Endometrial microvascular endothelial cells (primary cell): Measurements from ENCODE around the gene ACSS1. TPM values are rescaled to one million over a fixed set of nuclear protein-coding genes. Genes with fewer than 3 reads are reported as not detected.

ENCODE experiments used
- in situ Hi-C: cut with HindIII; loops from 2 replicates; pipeline ENCODE4 v1.10.0; 2017; ENCODE audit warnings: low sequenced_read_pairs, low pct_unique_long_range_greater_than_20kb; ENCODE audit errors: inconsistent ontology term
- total RNA-seq: library from RNA; depleted of rRNA; stranded (reverse); fragments of >200 nt; gene quantifications from one replicate; pipeline ENCODE4 v1.2.3, GENCODE V29; 2015; ENCODE audit errors: inconsistent ontology term

ACSS1 gene
- total RNA-seq, 1 donor from 2014 or later: 4.5 TPM

DNA sequence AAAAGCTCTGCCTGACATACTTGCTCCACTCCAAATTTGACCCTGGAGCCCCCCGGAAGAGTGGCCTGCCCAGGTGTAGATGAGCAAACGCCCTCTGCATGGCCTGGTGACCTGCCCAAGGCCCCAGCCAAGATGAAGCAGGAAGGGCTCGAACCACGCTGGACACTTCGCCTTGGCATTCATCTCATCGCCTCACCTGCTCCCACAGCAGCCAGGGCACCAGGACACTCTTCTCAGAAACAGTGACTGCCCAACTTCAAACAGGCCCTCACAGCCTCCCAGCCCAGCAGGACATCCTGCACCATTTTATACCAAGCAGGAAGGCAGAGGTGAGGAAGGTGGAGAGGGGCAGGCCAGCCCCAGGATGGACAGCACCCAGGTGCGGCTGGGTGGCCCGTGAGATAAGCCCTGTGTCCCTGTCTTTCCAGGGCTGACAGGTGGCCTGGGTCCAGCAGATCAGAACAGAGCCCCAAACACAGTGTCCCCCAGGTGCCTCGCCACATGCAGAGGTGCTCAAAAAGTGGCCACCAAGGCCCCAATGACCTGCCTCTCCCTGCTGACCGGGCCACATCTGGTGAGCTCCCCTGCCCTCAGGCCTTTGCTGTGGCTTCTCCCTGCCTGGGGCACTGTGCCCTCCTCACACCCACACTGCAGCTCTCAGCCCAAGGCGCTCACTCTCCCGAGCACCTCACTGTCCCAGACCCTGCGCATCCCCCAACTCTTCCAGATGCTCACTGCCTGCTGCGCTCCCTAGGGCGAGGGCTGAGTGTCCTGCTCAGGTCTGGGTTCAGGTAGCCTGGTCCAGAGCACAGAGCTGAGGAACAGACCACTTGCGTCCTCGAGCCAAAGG lies 7.2 kb downstream of the ACSS1 start:
- in situ Hi-C loops: no loop called here

DNA sequence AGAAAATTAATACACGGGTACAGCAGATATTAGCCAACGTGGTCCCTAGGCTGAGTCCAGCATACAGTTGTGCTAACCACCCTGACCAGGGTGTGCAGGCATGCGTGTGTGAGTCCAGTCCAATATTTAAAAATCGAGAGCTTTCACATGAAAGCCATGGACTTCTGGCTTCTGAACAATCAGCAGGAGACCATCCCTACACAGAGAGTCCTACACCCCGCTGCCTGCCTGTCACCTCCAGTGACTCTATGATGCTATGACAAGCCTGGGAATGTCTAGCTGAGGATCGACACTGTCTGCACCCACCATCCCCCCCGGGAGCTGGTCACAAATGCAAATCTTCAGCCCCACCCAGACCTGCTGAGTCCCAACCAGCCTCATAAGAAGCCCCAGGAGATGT lies 7.9 kb downstream of the ACSS1 start:
- in situ Hi-C loops: no loop called here

DNA sequence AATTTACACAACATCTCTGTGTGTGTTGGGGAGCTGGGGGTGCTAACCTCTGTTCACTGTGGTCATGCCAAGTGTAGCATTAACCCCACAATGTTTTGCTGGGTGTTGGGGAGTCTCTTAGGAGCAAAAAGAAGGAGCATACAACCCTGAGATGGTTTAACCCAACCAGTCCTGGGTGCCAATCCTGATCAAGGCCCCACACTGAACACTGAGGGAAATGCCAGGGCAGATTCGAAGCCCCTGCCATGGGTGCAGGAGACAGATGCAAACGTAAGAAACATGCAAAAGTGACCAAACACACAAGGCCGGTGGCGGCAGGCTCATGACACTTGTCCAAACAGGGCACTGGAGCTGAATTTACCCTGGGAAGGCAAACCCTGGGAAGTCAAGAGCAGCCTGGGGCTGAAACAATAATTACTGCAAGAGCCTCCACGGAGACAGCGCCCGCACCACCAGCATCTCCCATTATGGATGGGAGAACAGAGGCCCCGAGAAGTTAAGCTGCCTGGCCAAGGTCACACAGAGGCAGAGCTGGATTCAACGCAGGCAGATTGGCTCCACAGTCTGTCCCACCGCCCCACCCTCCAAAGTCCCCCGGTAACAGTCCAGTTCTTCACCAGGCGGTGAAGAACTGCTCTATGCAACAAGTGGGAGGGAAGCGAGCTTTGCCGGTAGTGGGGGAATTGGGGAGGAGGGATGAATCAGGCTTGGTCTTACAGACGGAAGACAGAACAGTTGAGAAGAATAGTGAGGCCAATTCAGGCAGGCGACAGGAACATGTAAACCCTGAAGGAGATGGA lies 8.5 kb downstream of the ACSS1 start:
- in situ Hi-C loops: no loop called here

DNA sequence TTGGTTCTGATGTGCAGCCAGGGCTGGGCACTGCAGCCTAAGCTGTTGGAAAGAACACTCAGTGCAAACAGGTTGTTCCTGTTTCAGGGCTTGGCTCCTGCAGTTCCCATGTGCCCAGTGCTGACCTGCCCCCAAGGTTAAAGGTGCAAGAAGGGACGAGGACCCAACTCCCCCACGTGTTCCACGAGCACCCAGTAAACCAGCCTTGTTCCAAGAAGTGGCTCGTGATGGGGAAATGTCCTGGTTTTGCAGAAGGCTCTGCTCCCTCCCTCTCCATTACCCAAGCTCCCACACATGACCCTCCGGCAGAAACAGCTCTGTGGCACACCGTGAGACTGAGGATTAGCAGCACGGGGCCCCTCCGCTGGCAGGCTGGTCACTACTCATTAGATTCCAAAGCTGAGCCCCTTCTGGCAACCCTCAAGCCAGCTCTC lies 9.4 kb downstream of the ACSS1 start:
- in situ Hi-C loops: no loop called here

DNA sequence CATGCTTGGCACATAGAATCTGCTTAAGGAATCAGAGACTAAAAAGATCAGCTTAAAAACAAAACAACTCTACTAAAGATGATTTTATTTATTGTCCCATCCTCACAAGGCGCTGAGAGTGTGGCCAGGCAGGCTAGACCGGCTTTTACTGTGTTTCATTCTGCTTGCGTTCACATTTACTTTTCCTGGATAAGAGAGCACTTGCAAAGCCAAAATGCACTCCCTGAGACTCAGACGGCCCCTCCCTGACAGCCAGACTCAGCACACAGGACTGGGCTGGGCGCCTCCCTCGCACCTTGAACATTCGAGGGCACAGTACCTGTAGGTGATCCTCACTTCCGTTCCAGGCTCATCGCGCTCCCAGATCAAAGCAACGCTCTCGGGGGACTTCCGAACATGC lies 10.2 kb downstream of the ACSS1 start:
- in situ Hi-C loops: no loop called here

DNA sequence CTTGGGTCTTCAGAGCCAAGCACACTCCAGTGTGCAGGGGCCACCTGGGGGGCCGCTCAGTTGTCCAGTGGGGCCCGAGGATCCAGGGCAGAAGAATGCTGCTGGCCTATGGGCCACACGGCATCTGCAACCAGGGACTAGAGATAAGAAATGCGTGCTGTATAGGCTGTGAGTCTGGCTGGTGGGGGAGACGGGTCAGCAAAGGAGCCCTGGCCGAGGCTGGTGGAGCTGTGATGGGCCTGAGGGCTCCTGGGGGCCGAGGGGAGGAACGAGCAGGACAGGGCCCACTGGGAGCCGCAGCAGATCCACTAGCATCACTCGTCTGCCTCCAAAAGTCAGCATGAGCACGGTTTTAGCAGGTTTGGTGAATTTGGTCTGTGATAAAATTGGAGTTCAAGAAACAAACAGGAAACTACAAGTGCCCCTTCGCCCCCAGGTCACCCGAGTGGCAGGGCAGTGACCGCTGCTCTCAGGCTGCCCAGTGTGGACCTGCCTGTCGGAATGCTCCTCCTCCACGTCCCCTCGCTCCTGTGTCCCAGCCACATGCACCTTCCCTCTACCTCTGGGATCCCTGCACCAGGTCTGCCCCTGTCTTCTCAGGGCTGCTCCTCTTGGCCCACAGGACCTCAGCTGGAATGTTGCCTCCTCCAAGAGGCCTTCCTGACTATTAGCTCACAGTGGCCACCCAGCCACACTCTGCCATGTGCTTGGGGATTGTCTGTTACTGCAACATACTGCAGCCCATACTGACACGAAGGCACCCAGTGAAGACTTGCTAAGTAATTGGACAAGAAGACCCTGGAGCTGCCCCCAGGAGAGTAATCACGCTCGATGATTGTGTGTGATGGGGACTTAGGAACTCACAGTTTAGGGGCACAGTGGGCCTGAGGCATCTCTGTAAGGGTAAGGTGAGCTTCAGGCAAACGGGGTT lies 10.9 kb downstream of the ACSS1 start:
- in situ Hi-C loops: no loop called here

DNA sequence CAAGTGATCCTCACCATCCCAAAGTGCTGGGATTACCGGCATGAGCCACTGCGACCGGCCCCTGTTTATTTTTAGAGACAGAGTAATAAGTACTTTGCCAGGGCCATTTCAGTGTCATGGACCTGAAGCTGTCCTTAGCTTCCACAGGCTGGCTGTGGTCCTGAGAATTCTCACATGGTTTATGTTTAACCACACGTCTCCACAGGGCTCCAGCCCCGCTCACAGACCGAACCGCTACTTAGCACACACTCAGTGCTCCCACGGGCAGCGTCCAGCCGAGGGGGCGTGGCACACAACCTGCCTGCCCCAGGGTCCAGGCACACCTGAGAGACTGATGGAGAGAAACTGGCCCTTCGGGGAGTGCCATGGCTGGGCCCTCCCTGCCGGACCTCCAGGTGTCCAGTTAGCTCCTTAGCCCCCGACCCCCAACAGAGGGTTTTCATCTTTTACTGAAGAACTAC lies 11.7 kb downstream of the ACSS1 start:
- in situ Hi-C loops: no loop called here

DNA sequence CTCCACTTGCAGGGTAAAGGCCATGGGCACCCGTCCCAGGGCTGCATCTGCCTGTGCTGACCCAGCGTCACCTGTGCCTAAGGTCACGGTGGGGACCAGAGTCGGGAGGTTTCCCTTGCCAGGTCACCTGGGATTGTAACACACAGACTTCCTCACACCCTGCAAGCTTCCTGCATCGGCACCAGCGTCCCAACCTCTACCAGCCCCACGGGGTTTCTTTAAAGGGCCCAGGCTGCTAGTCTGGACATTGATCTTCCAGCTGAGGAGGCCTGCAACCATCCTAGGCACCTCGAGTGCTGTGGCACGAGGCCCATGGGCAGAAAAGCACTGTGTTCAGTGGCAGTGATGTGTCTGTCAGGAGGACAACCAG lies 12.6 kb downstream of the ACSS1 start:
- in situ Hi-C loops: no loop called here

DNA sequence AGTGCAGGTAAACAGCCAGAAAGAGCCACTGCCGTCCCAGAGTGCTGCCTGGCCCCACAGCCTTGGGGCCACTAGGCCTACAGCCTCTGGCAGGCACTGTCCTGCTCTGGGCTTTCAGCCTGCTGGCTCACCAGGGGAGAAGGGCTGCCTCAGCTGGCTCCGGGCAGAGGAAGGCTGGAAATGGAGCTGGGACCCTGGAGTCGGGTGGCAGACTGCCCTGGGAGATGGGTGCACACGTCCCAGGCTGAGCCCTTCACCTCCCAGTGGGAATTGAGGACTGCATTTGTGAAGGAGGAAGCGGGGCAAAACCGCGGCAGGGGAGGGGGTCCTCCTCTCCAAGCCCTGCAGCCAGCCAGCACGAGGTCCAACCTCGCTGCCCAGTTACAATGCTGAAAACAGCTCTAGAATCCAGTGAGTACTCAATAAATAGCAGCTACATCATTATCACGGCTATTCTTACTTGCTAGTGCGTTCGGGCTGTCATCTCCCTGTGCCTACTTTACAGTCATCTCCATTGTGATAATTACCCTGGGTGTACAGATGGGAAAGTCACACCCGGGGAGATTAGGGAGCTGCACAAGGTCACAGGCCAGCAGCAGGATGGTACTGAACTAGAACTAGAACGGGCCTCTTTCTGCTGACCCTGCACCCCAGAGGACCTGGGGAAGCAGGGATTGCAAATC lies 13.1 kb downstream of the ACSS1 start:
- in situ Hi-C loops: no loop called here

DNA sequence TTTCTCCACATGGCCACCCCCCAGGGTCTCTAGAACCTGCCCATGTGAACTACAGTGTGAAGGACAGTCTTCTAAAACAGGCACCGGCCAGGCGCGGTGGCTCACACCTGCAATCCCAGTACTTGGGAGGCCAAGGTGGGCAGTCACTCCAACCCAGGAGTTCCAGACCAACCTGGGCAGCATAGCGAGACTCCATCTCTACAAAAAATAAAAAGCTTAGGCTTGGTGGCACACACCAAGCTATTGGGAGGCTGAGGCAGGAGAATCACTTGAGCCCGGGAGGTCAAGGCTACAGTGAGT lies 13.7 kb downstream of the ACSS1 start:
- in situ Hi-C loops: no loop called here

DNA sequence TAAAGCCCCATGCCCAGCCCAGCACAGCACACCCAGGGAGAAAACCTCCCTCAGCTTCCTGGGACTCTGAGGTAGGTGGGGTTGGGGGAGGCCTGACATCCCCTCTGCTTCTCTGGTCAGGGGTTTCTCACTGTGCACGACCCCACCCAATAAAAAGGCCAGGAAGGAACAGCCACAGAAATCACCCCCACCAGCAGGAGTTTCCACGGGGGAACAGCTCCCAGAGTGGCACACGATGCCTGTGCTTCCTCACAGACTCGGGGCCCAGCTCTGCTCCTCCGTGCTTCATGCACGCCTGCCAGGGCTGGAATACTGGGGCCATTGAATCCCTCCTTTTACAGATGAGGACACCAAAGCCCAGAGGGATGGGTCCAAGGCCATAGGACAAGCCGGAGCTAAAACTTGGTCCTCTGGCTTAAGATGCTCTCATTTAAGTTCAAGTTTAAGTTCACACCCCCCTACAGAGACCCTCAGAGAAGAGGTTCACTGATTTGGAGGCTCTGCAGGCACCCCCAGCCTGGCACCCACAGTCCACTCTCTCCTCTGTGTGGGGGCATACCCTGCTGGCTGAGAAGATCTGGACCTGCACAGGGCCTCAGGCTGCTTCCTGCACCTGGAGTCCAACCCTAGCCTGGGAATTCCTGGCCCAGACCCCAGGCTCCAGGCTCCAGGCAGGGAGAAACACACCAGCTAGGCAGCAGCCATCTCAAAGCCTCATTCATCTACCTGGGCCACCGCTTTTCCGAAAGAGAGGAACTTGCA lies 14.3 kb downstream of the ACSS1 start:
- in situ Hi-C loops: no loop called here

DNA sequence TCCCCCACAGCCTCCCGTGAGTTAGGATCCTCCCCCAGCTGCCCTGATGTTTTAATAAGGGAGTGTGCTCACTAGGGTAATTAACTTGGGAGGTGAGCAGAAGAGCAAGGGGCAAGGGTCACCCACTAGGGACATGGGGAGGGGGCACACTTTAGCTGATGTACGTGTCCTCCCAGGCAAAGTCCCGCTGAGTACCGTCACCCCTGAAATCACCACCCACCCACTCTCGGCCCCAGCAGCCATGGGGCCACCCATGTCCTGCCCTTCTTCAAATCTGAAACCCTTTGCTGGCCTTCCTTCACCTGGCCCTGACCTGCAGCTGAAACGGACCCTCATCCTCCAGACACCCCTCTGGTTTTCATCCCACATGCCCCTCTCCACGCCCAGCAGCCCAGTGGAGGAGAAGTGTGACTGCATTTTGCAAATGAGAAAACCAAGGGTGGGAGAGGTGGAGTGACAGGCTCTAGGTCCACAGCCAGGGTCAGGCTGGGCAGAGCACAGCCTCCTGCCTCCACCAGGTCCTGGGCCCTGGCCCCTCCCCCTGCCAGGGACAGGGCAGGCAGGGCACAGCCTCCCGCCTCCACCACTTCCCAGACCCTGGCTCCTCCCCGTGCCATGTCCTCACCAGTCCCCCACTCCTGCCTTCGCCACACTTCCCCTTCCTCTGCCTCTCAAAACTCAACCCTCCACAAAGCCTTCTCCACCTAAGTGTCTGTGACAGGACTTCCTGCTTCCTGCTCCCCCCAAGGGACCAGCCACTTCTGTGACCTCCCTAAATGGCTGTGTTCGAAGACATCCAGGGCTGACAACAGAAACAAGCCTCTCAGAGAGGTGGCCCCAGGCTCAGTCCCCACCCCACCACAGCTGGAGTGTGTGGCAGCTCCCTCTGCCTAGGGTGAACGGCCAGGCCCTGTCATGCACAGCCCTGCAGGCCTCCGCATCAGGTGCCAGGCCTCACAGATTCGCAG lies 15.1 kb downstream of the ACSS1 start:
- in situ Hi-C loops: no loop called here

DNA sequence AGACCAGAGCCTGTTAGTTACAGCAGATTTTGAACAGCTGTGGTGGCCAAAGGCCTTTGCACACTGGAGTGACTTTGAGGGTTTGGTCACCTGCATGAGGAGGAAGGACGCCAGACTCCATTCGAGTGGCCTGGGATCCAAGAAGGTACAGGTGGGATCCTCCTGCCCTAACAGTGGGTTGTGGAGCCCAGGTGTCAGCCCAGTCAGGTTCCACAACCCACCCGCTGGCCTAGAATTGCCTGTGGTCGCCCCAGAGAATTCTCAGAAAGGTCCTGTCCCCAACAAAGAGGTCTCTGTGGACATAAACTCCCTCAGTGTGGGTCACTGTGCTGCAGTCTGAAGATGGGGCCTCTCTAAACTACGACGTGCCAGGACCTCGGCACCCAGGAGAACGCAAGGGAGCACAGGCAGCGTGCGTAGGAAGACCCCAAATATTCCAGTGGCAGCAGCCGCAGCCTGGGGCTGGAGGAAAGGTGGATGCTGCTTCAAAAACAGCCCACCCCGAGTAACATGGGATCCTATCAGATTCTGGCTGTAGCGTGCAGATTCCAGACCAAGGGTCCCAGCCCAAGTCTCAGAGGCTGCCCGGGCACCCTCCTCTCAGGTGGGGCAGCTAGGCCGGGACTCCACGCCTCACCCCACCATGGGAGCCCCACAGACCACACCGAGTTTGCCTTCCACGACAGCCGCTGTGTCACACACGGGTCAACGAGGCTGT lies 16.0 kb downstream of the ACSS1 start:
- in situ Hi-C loops: no loop called here

DNA sequence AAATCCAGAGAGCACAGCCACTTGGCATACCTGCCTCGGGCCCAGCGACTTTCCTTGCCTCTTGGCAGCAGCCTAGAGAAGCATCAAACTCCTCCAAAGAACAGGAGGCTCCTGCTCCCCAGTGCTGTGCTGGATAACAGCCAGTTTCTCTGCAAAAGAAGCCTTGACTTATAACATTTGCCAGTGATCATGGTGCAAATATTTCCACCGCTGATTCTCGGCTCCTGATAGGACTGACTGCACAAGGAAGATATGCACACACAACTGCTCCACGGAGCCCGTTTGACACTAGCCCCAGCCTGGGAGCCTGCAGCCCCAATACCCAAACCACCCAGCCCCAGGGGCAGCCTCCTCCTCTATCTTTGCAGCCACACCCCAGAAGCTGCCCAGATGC lies 17.5 kb downstream of the ACSS1 start:
- in situ Hi-C loops: no loop called here

DNA sequence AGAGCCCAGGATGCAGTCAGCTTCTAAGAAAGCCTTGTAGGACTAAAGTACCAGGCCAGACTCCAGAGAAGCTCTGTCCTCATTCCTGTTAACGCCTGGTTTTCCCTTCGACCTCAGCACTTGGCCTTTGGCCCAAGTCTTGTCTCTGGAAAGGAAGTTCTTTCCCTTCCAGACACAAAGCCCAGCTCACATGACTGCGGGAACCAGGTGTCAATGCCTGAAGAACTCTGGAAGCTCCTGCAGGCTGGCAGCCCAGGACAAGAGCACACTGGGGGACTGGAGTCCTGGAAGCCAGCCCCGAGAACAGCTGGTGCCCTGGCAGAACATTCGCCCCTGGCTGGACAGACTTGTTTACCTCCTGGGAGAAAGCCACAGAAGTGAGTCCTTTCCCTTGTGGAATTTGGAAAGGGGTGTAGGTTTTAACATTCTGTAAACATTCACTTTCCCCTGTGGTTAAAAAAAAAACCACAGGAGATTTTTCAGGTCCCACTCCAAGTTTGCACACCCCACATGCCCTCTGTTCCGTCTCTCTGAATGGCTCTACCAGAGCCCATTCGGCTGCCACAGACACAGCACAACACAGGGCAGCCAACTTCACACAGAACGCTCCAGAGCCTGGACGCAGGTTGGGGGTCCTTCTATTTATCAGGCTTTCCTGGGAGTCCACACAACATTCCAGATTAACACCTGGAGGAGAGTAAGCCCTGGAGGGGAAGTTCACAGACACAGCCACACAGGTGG lies 18.1 kb downstream of the ACSS1 start:
- in situ Hi-C loops: no loop called here

DNA sequence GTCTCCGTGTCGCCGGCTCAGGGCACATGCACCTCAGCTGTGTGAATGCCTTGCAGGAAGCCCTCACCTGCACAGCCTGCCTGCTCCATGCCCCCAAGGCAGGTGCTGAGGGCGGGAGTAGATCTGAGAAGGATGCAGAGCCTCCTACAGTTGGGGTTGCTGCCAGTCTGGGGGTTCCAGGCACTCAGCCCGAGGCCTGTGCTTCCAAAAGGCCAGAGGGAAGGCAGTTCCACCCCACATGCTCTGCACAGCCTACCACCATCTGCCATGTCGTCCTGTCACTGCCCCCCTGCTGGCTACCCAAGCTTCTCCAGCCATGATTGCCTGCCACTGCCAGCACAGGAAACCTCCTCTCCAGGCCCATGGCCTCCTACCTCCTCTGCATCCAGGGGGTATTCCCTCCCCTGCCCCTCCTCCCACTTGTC lies 19.3 kb downstream of the ACSS1 start:
- in situ Hi-C loops: no loop called here
